UCSD-AML1 (cell line): ENCODE measurements around the gene FUT2.
A peak's percentile ranks its signal among the peaks of the same experiment; 100 is the strongest.
"Not testable (repeated sequence)": the region's sequence is repeated elsewhere in the genome, so short reads cannot be mapped to it uniquely, and the experiment has no call there.

Experiments used
- DNase-seq: peaks from one replicate; lab custom pipeline; 2025; ENCODE audit not compliant: unreplicated experiment; lab: John Stamatoyannopoulos, UW

FUT2 gene

GRCh38 chr19:48695743-48696352 lies at the start of gene FUT2:
Gene FUT2, plus strand, starts transcription at chr19:48695971. Its CDS starts 6,986 bp downstream, at chr19:48702957.
- DNase-seq = peak; percentile 24

GRCh38 chr19:48646001-48646721 lies 49.6 kb upstream of the FUT2 start, which contains the start of gene CA11:
Gene CA11, minus strand, starts transcription at chr19:48646187. Its CDS starts 555 bp downstream, at chr19:48645632.
- peak; percentile 88 for DNase-seq

- no peak for DNase-seq
These were observed 49.0 kb upstream of the FUT2 start for GRCh38 chr19:48646722-48647216.

- no peak for DNase-seq
These were observed 47.6 kb upstream of the FUT2 start for GRCh38 chr19:48648134-48648533.

GRCh38 chr19:48650974-48651682 lies 44.6 kb upstream of the FUT2 start:
- DNase-seq = no peak

- no peak for DNase-seq
These were observed 44.1 kb upstream of the FUT2 start for GRCh38 chr19:48651683-48652048.

GRCh38 chr19:48654299-48655059 lies 41.3 kb upstream of the FUT2 start:
- DNase-seq = no peak

GRCh38 chr19:48656840-48657474 lies 38.8 kb upstream of the FUT2 start:
- no peak for DNase-seq

GRCh38 chr19:48657828-48658227 lies 37.9 kb upstream of the FUT2 start:
- DNase-seq = not testable (repeated sequence)

GRCh38 chr19:48658483-48658882 lies 37.3 kb upstream of the FUT2 start:
- no peak for DNase-seq

GRCh38 chr19:48659768-48660167 lies 36.0 kb upstream of the FUT2 start:
- DNase-seq = no peak

GRCh38 chr19:48660852-48661710 lies 34.7 kb upstream of the FUT2 start:
- DNase-seq = peak; percentile 86

- no peak for DNase-seq
These were observed 34.1 kb upstream of the FUT2 start for GRCh38 chr19:48661711-48662090.

- no peak for DNase-seq
These were observed 32.1 kb upstream of the FUT2 start for GRCh38 chr19:48663667-48664066.

- DNase-seq = no peak
These were observed 31.3 kb upstream of the FUT2 start for GRCh38 chr19:48664476-48664875.

- no peak for DNase-seq
These were observed 30.0 kb upstream of the FUT2 start for GRCh38 chr19:48665786-48666185.

- DNase-seq = no peak
These were observed 27.4 kb upstream of the FUT2 start for GRCh38 chr19:48668332-48668731.

- no peak for DNase-seq
These were observed 27.0 kb upstream of the FUT2 start for GRCh38 chr19:48668761-48669160.

GRCh38 chr19:48669903-48670668 lies 25.7 kb upstream of the FUT2 start:
- no peak for DNase-seq
